Adrenal gland (tissue), 12 donors: Measurements from ENCODE around the gene MKNK2. TPM values are rescaled to one million over a fixed set of nuclear protein-coding genes. Genes with fewer than 3 reads are reported as not detected.
A peak's percentile ranks its signal among the peaks of the same experiment; 100 is the strongest.

Experiments
- DNase-seq, 7 donors: peaks; one replicate each; pipeline ENCODE4 v3.0.0-alpha.2; 2019 to 2020
- H3K27ac ChIP-seq, 5 donors: fragments of 200-600 bp; sonication (generic) in 4 of 5; 1 replicate in 3 of 5; 2 replicates in 2 of 5; pipeline versions ENCODE4 v1.5.1 to v1.8.0; 2016 to 2020; ENCODE audit warnings: mild to moderate bottlenecking in 1 of 5
- H3K27me3 ChIP-seq: fragments of 200-600 bp; 2 replicates; pipeline ENCODE4 v1.8.0; 2021
- H3K36me3 ChIP-seq, 2 donors: fragments of 200-600 bp; replicated peaks in 1 of 2; 1 replicate in 1 of 2; 2 replicates in 1 of 2; pipeline versions ENCODE4 v1.5.1 to v1.8.0; 2018 to 2022
- H3K4me1 ChIP-seq, 2 donors: fragments of 200-600 bp; replicated peaks in 1 of 2; 1 replicate in 1 of 2; 2 replicates in 1 of 2; pipeline versions ENCODE4 v1.5.1 to v1.8.0; 2018 to 2021
- H3K4me3 ChIP-seq, 4 donors: fragments of 200-600 bp; sonication (generic) in 3 of 4; one replicate each; pipeline ENCODE4 v1.5.1; 2016 to 2018
- H3K9me3 ChIP-seq, 3 donors: fragments of 200-600 bp; sonication (generic) in 1 of 3; replicated peaks in 1 of 3; 1 replicate in 2 of 3; 2 replicates in 1 of 3; pipeline versions ENCODE4 v1.5.1 to v1.8.0; 2016 to 2021
- CTCF ChIP-seq, 6 experiments: fragments of 450-650 bp in 4 of 6; fragments of 200-600 bp in 2 of 6; sonication (generic) in 1 of 6; IDR thresholded peaks; 1 replicate in 5 of 6; 2 replicates in 1 of 6; pipeline versions ENCODE4 v1.5.1 to v1.8.0; 2016 to 2021; ENCODE audit warnings: antibody characterized with exemption in 6 of 6, mild to moderate bottlenecking in 2 of 6, moderate library complexity in 1 of 6
- POLR2A ChIP-seq, 2 donors: fragments of 450-650 bp; IDR thresholded peaks; one replicate each; pipeline ENCODE4 v1.6.1; 2017; ENCODE audit warnings: antibody characterized with exemption in 2 of 2, mild to moderate bottlenecking in 2 of 2, moderate library complexity in 1 of 2
- WGBS, 4 donors: extraction: QIAGEN DNeasy Blood & Tissue Kit in 2 of 4; methylation state at CpG; one replicate each; pipeline versions ENCODE4 v1.1.5 to v1.1.7; 2013 to 2017; 5-methylcytosine and 5-hydroxymethylcytosine counted together
- intact Hi-C, 2 donors: fragments of 100-400 bp; cut with DNase I; formaldehyde crosslinking; loops; one replicate each; pipeline versions ENCODE4 v1.14.1 to v1.15.0; 2022 to 2023
- polyA plus RNA-seq, 3 donors: library from polyadenylated mRNA; stranded (reverse); fragments of 200-250 nt in 2 of 3; fragments of 350-450 nt in 1 of 3; fragmentation: Illumina TruSeq in 1 of 3; extraction: RNeasy Lipid Tissue Mini Kit (QIAGEN cat#74804) in 1 of 3; gene quantifications; one replicate each; pipeline ENCODE4 v1.2.3, GENCODE V29; 2013 to 2014
- total RNA-seq, 9 donors: library from RNA; depleted of rRNA in 4 of 9; stranded (reverse); fragments of >200 nt in 4 of 9; fragments of 120-200 nt in 1 of 9; fragmentation: NEBNext Ultra II Directional in 1 of 9; extraction: Animal tissue kit (Norgen Biotek cat#: 25700) in 1 of 9; gene quantifications; one replicate each; pipeline versions ENCODE4 v1.1.0 to v1.2.4, GENCODE V29; 2013 to 2023
- donor health status: healthy with polysubstance abuse.
- donor health status: Bipolar disorder and iron deficiency.
- donor health status: DM: yes; HTN: yes; CAD: no.
- donor health status: DM: no; HTN: no; CAD: no.
- donor health status: DM: no; HTN: no; CAD: no.
- donor health status: DM: yes; HTN: yes; CAD: no.

Gene MKNK2
- total and polyA plus RNA-seq, 12 donors = 25.5 to 440 (median 164) TPM

- Histone ChIP-seq H3K4me1 (peaks cover 10 to 12% of the 10 kb centered on the region in 2 donors), H3K36me3 (peaks cover 0 to 68% of the 10 kb centered on the region in 2 donors), H3K4me3 (no peak overlapping the region), H3K9me3 (no peaks in the 10 kb centered on the region), H3K27me3 (no peaks in the 10 kb centered on the region), H3K27ac (no peak overlapping the region)
- TF ChIP-seq CTCF (IDR thresholded peaks at IDR 0.05) = no peak
- TF ChIP-seq POLR2A (IDR thresholded peaks at IDR 0.05) = no peak
- 82 to 88% (median 87%) methylated on average over 21 to 32 of the region's 32 CpGs for WGBS, 4 donors
- no peak for DNase-seq
- intact Hi-C loops = loop anchor here (5.0 to 10.0 kb wide), 2 partner anchors 61 to 148 kb away; no protein-coding TSS in a partner anchor
These were observed 21.9 kb upstream of the MKNK2 start for GRCh38 chr19:2072757-2073551.

GRCh38 chr19:2070986-2071673 lies 20.1 kb upstream of the MKNK2 start:
- intact Hi-C loops = loop anchor here (5.0 to 10.0 kb wide), 2 partner anchors 59 to 146 kb away; no protein-coding TSS in a partner anchor
- peaks cover 0 to 50% of the 10 kb centered on the region in 2 donors for H3K36me3 ChIP-seq
- WGBS, 4 donors = 71 to 79% (median 75%) methylated on average over 18 to 19 of the region's 19 CpGs
- H3K4me1 ChIP-seq = peaks cover 10 to 12% of the 10 kb centered on the region in 2 donors
- no peak overlapping the region for H3K4me3 ChIP-seq
- TF ChIP-seq POLR2A (IDR thresholded peaks at IDR 0.05) = no peak
- no peak for TF ChIP-seq CTCF (IDR thresholded peaks at IDR 0.05)
- no peaks in the 10 kb centered on the region for H3K9me3 ChIP-seq
- peak overlapping the region in 4 of 5 donors; percentile 32 to 89 (median 77) for H3K27ac ChIP-seq
- H3K27me3 ChIP-seq = no peaks in the 10 kb centered on the region
- DNase-seq = no peak

GRCh38 chr19:2070436-2070827 lies 19.4 kb upstream of the MKNK2 start:
- intact Hi-C loops = loop anchor here (5.0 to 10.0 kb wide), 2 partner anchors 58 to 146 kb away; no protein-coding TSS in a partner anchor
- DNase-seq = peak; percentile 81 to 94 (median 93)
- peaks cover 10 to 16% of the 10 kb centered on the region in 2 donors for H3K4me1 ChIP-seq
- H3K36me3 ChIP-seq = peaks cover 0 to 43% of the 10 kb centered on the region in 2 donors
- H3K4me3 ChIP-seq = no peak overlapping the region
- TF ChIP-seq POLR2A (IDR thresholded peaks at IDR 0.05) = peak in 1 of 2 donors; percentile 39
- TF ChIP-seq CTCF (IDR thresholded peaks at IDR 0.05) = no peak
- H3K27me3 ChIP-seq = no peaks in the 10 kb centered on the region
- 44 to 53% (median 50%) methylated on average over 10 of the region's 10 CpGs for WGBS, 4 donors
- H3K27ac ChIP-seq = peak overlapping the region in 4 of 5 donors; percentile 40 to 89 (median 76)
- no peaks in the 10 kb centered on the region for H3K9me3 ChIP-seq
